ENCODE data around the gene OR2M4.

GRCh38 chr1:248183996-248184395, 47.2 kb upstream of the OR2M4 start:
- TF ChIP-seq EZH2 (IDR thresholded peaks at IDR 0.05; ENCODE audit: borderline replicate concordance, insufficient read depth, low read depth, low read length, poor library complexity, severe bottlenecking): no peak
- TF ChIP-seq CTCF (IDR thresholded peaks at IDR 0.05): no peak
